CD4-positive, alpha-beta T cell (primary cell): Measurements from ENCODE around the gene IQCH. TPM values are rescaled to one million over a fixed set of nuclear protein-coding genes. Genes with fewer than 3 reads are reported as not detected.

ENCODE experiments used
- ATAC-seq: fragments of 200-7000 bp; cut with Tn5 transposase; one replicate; pipeline ENCODE4 v1.10.0; 2022; ENCODE audit warnings: mild to moderate bottlenecking; ENCODE audit not compliant: poor library complexity
- CTCF ChIA-PET: fragments of 350-600 bp; sonication (Branson Sonifier 250); formaldehyde crosslinking; loops from one replicate; lab custom pipeline; 2021; ENCODE audit warnings: antibody characterized with exemption, inconsistent platforms; lab: Charles Lee
- POLR2A ChIA-PET: fragments of 350-600 bp; sonication (Branson Sonifier 250); formaldehyde crosslinking; loops from one replicate; lab custom pipeline; 2021; ENCODE audit warnings: antibody characterized with exemption, inconsistent platforms; lab: Charles Lee
- DNase-seq, 14 experiments: peaks; one replicate each; pipeline ENCODE4 v3.0.0-alpha.2; 2013 to 2020; ENCODE audit warnings: mixed read lengths in 2 of 14
- H3K27ac ChIP-seq, 2 donors: one replicate each; pipeline versions ENCODE4 v1.5.1 to v1.7.0; 2013; ENCODE audit warnings: low read length in 2 of 2, low read depth in 1 of 2, mild to moderate bottlenecking in 1 of 2
- H3K27me3 ChIP-seq, 2 experiments: 1 replicate in 1 of 2; 2 replicates in 1 of 2; pipeline versions ENCODE4 v1.6.1 to v1.7.0; 2013; ENCODE audit warnings: low read length in 2 of 2, control low read depth in 1 of 2, mild to moderate bottlenecking in 1 of 2, moderate library complexity in 1 of 2; ENCODE audit not compliant: insufficient read depth in 2 of 2, control insufficient read depth in 1 of 2
- H3K36me3 ChIP-seq: one replicate; pipeline ENCODE4 v1.6.1; 2013; ENCODE audit warnings: low read length, control low read depth; ENCODE audit not compliant: insufficient read depth
- H3K4me1 ChIP-seq: one replicate; pipeline ENCODE4 v1.6.1; 2013; ENCODE audit warnings: low read length, control low read depth; ENCODE audit not compliant: insufficient read depth
- H3K4me3 ChIP-seq: one replicate; pipeline ENCODE4 v1.5.1; 2013; ENCODE audit warnings: mild to moderate bottlenecking, low read length, moderate library complexity
- H3K9me3 ChIP-seq, 2 experiments: 1 replicate in 1 of 2; 2 replicates in 1 of 2; pipeline versions ENCODE4 v1.6.1 to v1.7.0; 2013; ENCODE audit warnings: low read length in 2 of 2, mild to moderate bottlenecking in 2 of 2, control low read depth in 1 of 2, moderate library complexity in 1 of 2; ENCODE audit not compliant: control insufficient read depth in 1 of 2, insufficient read depth in 1 of 2
- H3K27ac Mint-ChIP-seq: one replicate; pipeline ENCODE4 v1.8.0; 2020; ENCODE audit warnings: mixed read lengths
- H3K27me3 Mint-ChIP-seq: one replicate; pipeline ENCODE4 v1.8.0; 2021; ENCODE audit warnings: mixed read lengths
- H3K36me3 Mint-ChIP-seq: one replicate; pipeline ENCODE4 v1.8.0; 2021; ENCODE audit warnings: low read depth, mixed read lengths
- H3K4me1 Mint-ChIP-seq: one replicate; pipeline ENCODE4 v1.8.0; 2021; ENCODE audit warnings: low read depth, mixed read lengths
- H3K4me3 Mint-ChIP-seq: one replicate; pipeline ENCODE4 v1.8.0; 2020; ENCODE audit warnings: mild to moderate bottlenecking, mixed read lengths
- H3K9me3 Mint-ChIP-seq: one replicate; pipeline ENCODE4 v1.8.0; 2020; ENCODE audit warnings: mixed read lengths
- CTCF ChIP-seq: fragments of 200-600 bp; IDR thresholded peaks from one replicate; pipeline ENCODE4 v1.8.0; 2022; ENCODE audit warnings: antibody characterized with exemption, mild to moderate bottlenecking
- intact Hi-C, 2 experiments: fragments of 100-400 bp; cut with DNase I in 1 of 2; cut with micrococcal nuclease in 1 of 2; formaldehyde crosslinking; loops; one replicate each; pipeline versions ENCODE4 v1.15.1 to v1.9.0; 2023 to 2025; cut with DNase I, micrococcal nuclease
- total RNA-seq, 174 experiments: library from RNA in 2 of 174; stranded (reverse) in 2 of 174; gene quantifications; one replicate each; pipeline ENCODE4 v1.2.3 and lab custom pipeline; 2021 to 2026

IQCH gene
- total RNA-seq, 2 experiments from 2014 or later = 0.85 to 1.3 TPM

- no peaks in the 10 kb centered on the region for H3K9me3 ChIP-seq
- Mint-ChIP-seq H3K4me3 (no peak overlapping the region), H3K27ac (no peak overlapping the region), H3K4me1 (no peaks in the 10 kb centered on the region), H3K36me3 (peaks cover 55% of the 10 kb centered on the region), H3K9me3 (no peaks in the 10 kb centered on the region), H3K27me3 (no peaks in the 10 kb centered on the region)
- ChIA-PET CTCF (no interaction called here), POLR2A (no interaction called here)
- no peak overlapping the region for H3K27ac ChIP-seq
- TF ChIP-seq CTCF = no peak
- no peaks in the 10 kb centered on the region for H3K27me3 ChIP-seq
- intact Hi-C loops = no loop called here
- no peak overlapping the region for H3K4me3 ChIP-seq
- ATAC-seq = no peak
- DNase-seq = no peak
- H3K4me1 ChIP-seq = no peaks in the 10 kb centered on the region
- peaks cover 35% of the 10 kb centered on the region for H3K36me3 ChIP-seq
Observed at GRCh38 chr15:67210555-67211168, 43.9 kb upstream of the IQCH start.

DNA sequence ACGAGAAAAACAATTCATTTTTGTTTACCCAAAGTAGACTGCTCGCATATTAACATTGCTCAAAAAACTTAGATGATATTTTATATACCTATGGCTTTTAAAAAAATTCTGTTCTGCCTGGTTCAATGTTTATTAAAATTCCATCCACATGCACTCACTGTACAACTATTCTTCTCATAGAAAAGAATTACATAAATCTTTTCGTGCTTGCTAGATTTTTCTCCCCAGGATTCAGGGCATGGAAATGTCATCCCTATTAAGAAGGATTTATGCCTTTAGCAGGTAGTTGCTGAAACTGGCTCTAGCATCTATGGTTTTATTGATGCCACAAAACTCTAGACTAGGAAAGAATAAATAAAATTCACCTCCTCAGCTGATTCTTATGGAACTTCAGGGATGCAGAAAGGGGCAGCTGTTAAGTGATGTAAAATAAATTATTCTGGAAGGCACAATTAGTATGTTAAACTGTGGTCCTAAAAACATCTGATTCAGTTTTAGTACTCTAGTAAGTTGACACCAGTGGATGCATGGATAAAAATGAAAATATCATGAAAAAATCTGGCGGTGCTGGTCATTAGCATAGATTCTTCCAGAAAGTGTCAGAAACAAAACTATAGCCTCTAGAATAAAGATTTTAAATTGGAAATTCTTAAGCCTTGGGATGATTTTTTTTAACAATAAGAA lies 41.8 kb upstream of the IQCH start:
- no peak overlapping the region for H3K4me3 ChIP-seq
- CTCF ChIA-PET = no interaction called here
- Mint-ChIP-seq H3K9me3 (no peaks in the 10 kb centered on the region), H3K27ac (no peak overlapping the region), H3K27me3 (no peaks in the 10 kb centered on the region), H3K36me3 (peaks cover 46% of the 10 kb centered on the region), H3K4me3 (no peak overlapping the region), H3K4me1 (no peaks in the 10 kb centered on the region)
- no peaks in the 10 kb centered on the region for H3K4me1 ChIP-seq
- POLR2A ChIA-PET = no interaction called here
- H3K9me3 ChIP-seq = no peaks in the 10 kb centered on the region
- H3K27me3 ChIP-seq = no peaks in the 10 kb centered on the region
- H3K36me3 ChIP-seq = peaks cover 22% of the 10 kb centered on the region
- TF ChIP-seq CTCF = no peak
- no peak overlapping the region for H3K27ac ChIP-seq
- intact Hi-C loops = no loop called here
- ATAC-seq (no peak), DNase-seq (no peak)

DNA sequence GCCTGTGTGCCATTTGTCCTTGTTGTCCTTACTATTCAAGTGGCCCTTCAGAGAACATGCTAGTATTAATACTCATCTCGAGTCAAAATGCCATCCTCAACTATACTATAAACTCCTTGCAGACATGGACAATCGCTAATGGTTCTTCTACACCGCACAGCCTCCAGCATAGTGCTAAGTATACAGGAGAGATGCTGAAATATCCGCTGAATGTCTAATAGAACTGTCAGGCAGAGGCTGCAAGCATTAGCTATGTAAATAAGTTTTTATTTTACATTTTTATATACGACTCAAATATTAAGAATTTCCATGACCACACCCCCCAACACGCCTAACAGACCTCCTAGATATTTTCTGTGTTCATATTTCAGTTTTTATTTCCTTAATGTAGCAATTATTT lies 39.5 kb upstream of the IQCH start:
- Mint-ChIP-seq H3K9me3 (no peaks in the 10 kb centered on the region), H3K36me3 (peaks cover 51% of the 10 kb centered on the region), H3K27me3 (no peaks in the 10 kb centered on the region), H3K4me1 (no peaks in the 10 kb centered on the region), H3K4me3 (no peak overlapping the region), H3K27ac (no peak overlapping the region)
- TF ChIP-seq CTCF = no peak
- intact Hi-C loops = no loop called here
- Histone ChIP-seq H3K36me3 (peaks cover 8% of the 10 kb centered on the region), H3K4me3 (no peak overlapping the region), H3K27ac (no peak overlapping the region), H3K4me1 (no peaks in the 10 kb centered on the region), H3K27me3 (no peaks in the 10 kb centered on the region), H3K9me3 (no peaks in the 10 kb centered on the region)
- CTCF ChIA-PET = no interaction called here
- POLR2A ChIA-PET = no interaction called here
- DNase-seq (no peak), ATAC-seq (no peak)
